H1 (cell line): ENCODE measurements around the gene RPL38. TPM values are rescaled to one million over a fixed set of nuclear protein-coding genes. Genes with fewer than 3 reads are reported as not detected.

ENCODE experiments used
- CTCF ChIA-PET: fragments of 300-600 bp; sonication (Branson Sonifier 250); formaldehyde crosslinking; loops from one replicate; lab custom pipeline; 2021; ENCODE audit not compliant: partially characterized antibody; lab: Charles Lee
- POLR2A ChIA-PET: fragments of 300-600 bp; sonication (Branson Sonifier 250); formaldehyde crosslinking; loops from one replicate; lab custom pipeline; 2021; ENCODE audit warnings: inconsistent platforms; ENCODE audit not compliant: partially characterized antibody; lab: Charles Lee
- DNase-seq, 2 experiments: peaks; one replicate each; pipeline versions ENCODE4 v3.0.0 to v3.0.0-alpha.2; 2010 to 2022; ENCODE audit warnings: low spot score in 2 of 2, low read depth in 1 of 2, mixed read lengths in 1 of 2
- FAIRE-seq: peaks from 2 replicates; lab custom pipeline; 2011; peaks lifted over from hg19 to GRCh38; lab: Jason Lieb, UNC
- H2AFZ ChIP-seq: 2 replicates; pipeline ENCODE4 v1.8.1; 2012; ENCODE audit warnings: low read length, inconsistent platforms
- H2AK5ac ChIP-seq: 2 replicates; pipeline ENCODE4 v1.6.1; 2013; ENCODE audit warnings: low read depth, low read length
- H2BK120ac ChIP-seq: replicated peaks from 2 replicates; pipeline ENCODE3; 2013; ENCODE audit warnings: low read depth, low read length, inconsistent platforms
- H2BK12ac ChIP-seq: 2 replicates; pipeline ENCODE4 v1.6.1; 2013; ENCODE audit warnings: low read depth, low read length
- H2BK15ac ChIP-seq: 2 replicates; pipeline ENCODE4 v1.6.1; 2013; ENCODE audit warnings: low read length
- H2BK20ac ChIP-seq: 2 replicates; pipeline ENCODE4 v1.6.1; 2013; ENCODE audit warnings: low read length
- H2BK5ac ChIP-seq: 2 replicates; pipeline ENCODE4 v1.6.1; 2013; ENCODE audit warnings: low read depth, low read length
- H3K14ac ChIP-seq: 2 replicates; pipeline ENCODE4 v1.6.1; 2013; ENCODE audit warnings: inconsistent platforms; ENCODE audit not compliant: insufficient read length
- H3K18ac ChIP-seq: 2 replicates; pipeline ENCODE4 v1.6.1; 2013; ENCODE audit warnings: low read length; ENCODE audit errors: extremely low read depth
- H3K23ac ChIP-seq: 2 replicates; pipeline ENCODE4 v1.6.1; 2013; ENCODE audit warnings: inconsistent platforms; ENCODE audit not compliant: insufficient read length
- H3K23me2 ChIP-seq: 2 replicates; pipeline ENCODE4 v1.6.1; 2013; ENCODE audit warnings: low read depth, low read length
- H3K27ac ChIP-seq: 2 replicates; pipeline ENCODE4 v1.6.1; 2011; ENCODE audit warnings: low read depth, low read length, inconsistent platforms
- H3K27me3 ChIP-seq, 4 experiments: replicated peaks in 1 of 4; 1 replicate in 1 of 4; 2 replicates in 3 of 4; pipeline versions ENCODE4 v1.6.1 to v1.8.1; 2011 to 2013; ENCODE audit warnings: low read length in 3 of 4, mild to moderate bottlenecking in 3 of 4, inconsistent platforms in 2 of 4, mixed read lengths in 2 of 4, moderate library complexity in 1 of 4; ENCODE audit not compliant: control insufficient read depth in 3 of 4, insufficient read depth in 3 of 4; ENCODE audit errors: extremely low read depth in 1 of 4
- H3K36me3 ChIP-seq, 4 experiments: 2 replicates each; pipeline versions ENCODE4 v1.6.1 to v1.8.1; 2011 to 2013; ENCODE audit warnings: mild to moderate bottlenecking in 4 of 4, low read length in 3 of 4, moderate library complexity in 2 of 4, control low read depth in 1 of 4, inconsistent platforms in 1 of 4; ENCODE audit not compliant: insufficient read depth in 4 of 4, control insufficient read depth in 2 of 4
- H3K4ac ChIP-seq: replicated peaks from 2 replicates; pipeline ENCODE3; 2013; ENCODE audit warnings: low read length, low read depth, mixed read lengths, inconsistent platforms; ENCODE audit not compliant: insufficient read length
- H3K4me1 ChIP-seq, 4 experiments: replicated peaks in 1 of 4; 1 replicate in 1 of 4; 2 replicates in 3 of 4; pipeline versions ENCODE4 v1.6.1 to v1.8.1; 2011 to 2013; ENCODE audit warnings: low read length in 3 of 4, inconsistent platforms in 2 of 4, mixed read lengths in 1 of 4; ENCODE audit not compliant: insufficient read depth in 4 of 4, control insufficient read depth in 3 of 4
- H3K4me2 ChIP-seq, 2 experiments: 2 replicates each; pipeline versions ENCODE4 v1.6.1 to v1.8.1; 2011 to 2013; ENCODE audit warnings: low read depth in 2 of 2, low read length in 2 of 2, control low read depth in 1 of 2, inconsistent platforms in 1 of 2, mild to moderate bottlenecking in 1 of 2; ENCODE audit not compliant: insufficient read depth in 1 of 2
- H3K4me3 ChIP-seq, 4 experiments: fragments of 200-600, 300-600 bp in 1 of 4; sonication (generic), shearing (Covaris generic), sonication (Bioruptor Twin) in 1 of 4; 2 replicates each; pipeline versions ENCODE4 v1.5.1 to v1.8.1; 2011 to 2016; ENCODE audit warnings: low read length in 4 of 4, low read depth in 3 of 4, control low read depth in 2 of 4, inconsistent platforms in 2 of 4, mild to moderate bottlenecking in 2 of 4, mixed read lengths in 1 of 4, moderate library complexity in 1 of 4; ENCODE audit not compliant: insufficient read depth in 2 of 4; ENCODE audit errors: extremely low read depth in 1 of 4
- H3K56ac ChIP-seq: replicated peaks from 2 replicates; pipeline ENCODE3; 2013; ENCODE audit warnings: low read depth, mild to moderate bottlenecking, mixed read lengths, low read length, inconsistent platforms; ENCODE audit not compliant: insufficient read length
- H3K79me1 ChIP-seq: 2 replicates; pipeline ENCODE4 v1.6.1; 2013; ENCODE audit warnings: low read depth, low read length, control low read depth
- H3K79me2 ChIP-seq, 2 experiments: 2 replicates each; pipeline versions ENCODE4 v1.6.1 to v1.8.1; 2012 to 2013; ENCODE audit warnings: low read length in 2 of 2, mild to moderate bottlenecking in 2 of 2, inconsistent platforms in 1 of 2; ENCODE audit not compliant: insufficient read depth in 2 of 2, control insufficient read depth in 1 of 2
- H3K9ac ChIP-seq, 4 experiments: replicated peaks in 1 of 4; 1 replicate in 1 of 4; 2 replicates in 3 of 4; pipeline versions ENCODE4 v1.6.1 to v1.8.1; 2011 to 2013; ENCODE audit warnings: low read depth in 3 of 4, low read length in 3 of 4, control low read depth in 2 of 4, mild to moderate bottlenecking in 2 of 4, moderate library complexity in 2 of 4, inconsistent platforms in 1 of 4; ENCODE audit errors: extremely low read depth in 1 of 4
- H3K9me3 ChIP-seq, 2 experiments: 2 replicates each; pipeline versions ENCODE4 v1.6.1 to v1.8.1; 2012 to 2013; ENCODE audit warnings: mild to moderate bottlenecking in 2 of 2, moderate library complexity in 2 of 2, control low read depth in 1 of 2, inconsistent platforms in 1 of 2, low read depth in 1 of 2, low read length in 1 of 2, mixed read lengths in 1 of 2; ENCODE audit not compliant: insufficient read depth in 2 of 2
- H4K20me1 ChIP-seq, 2 experiments: replicated peaks in 1 of 2; 2 replicates each; pipeline versions ENCODE3 to v1.8.1; 2011 to 2013; ENCODE audit warnings: inconsistent platforms in 2 of 2, low read length in 2 of 2, mild to moderate bottlenecking in 1 of 2; ENCODE audit not compliant: insufficient read depth in 2 of 2, control insufficient read depth in 1 of 2
- H4K5ac ChIP-seq: 2 replicates; pipeline ENCODE4 v1.6.1; 2013; ENCODE audit warnings: low read length, low read depth, mixed read lengths, inconsistent platforms; ENCODE audit not compliant: insufficient read length
- H4K8ac ChIP-seq: 2 replicates; pipeline ENCODE4 v1.8.0; 2013; ENCODE audit warnings: mild to moderate bottlenecking, moderate library complexity, low read length, inconsistent platforms; ENCODE audit not compliant: insufficient read depth; ENCODE audit errors: extremely low read depth
- H4K91ac ChIP-seq: replicated peaks from 2 replicates; pipeline ENCODE3; 2013; ENCODE audit warnings: low read length, mixed read lengths, inconsistent platforms; ENCODE audit not compliant: insufficient read length
- BACH1 ChIP-seq: IDR thresholded peaks from 2 replicates; pipeline ENCODE4 v1.6.1; 2012; ENCODE audit warnings: low read length, improper control_type of control experiment
- CTBP2 ChIP-seq: IDR thresholded peaks from 2 replicates; pipeline ENCODE4 v1.7.0; 2011; ENCODE audit warnings: borderline replicate concordance, mild to moderate bottlenecking, moderate library complexity, mixed read lengths, low read length; ENCODE audit not compliant: insufficient read depth, insufficient read length
- JUN ChIP-seq: IDR thresholded peaks from 2 replicates; pipeline ENCODE4 v1.6.1; 2011; ENCODE audit warnings: low read depth, mild to moderate bottlenecking, improper control_type of control experiment, low read length
- KDM5A ChIP-seq: fragments of 200-600 bp; IDR thresholded peaks from 2 replicates; pipeline ENCODE4 v1.7.1; 2012; ENCODE audit warnings: mild to moderate bottlenecking, low read length, inconsistent platforms, mixed read lengths
- POLR2AphosphoS5 ChIP-seq: IDR thresholded peaks from 2 replicates; pipeline ENCODE4 v1.6.1; 2011; ENCODE audit warnings: low read depth, low read length
- RAD21 ChIP-seq, 2 experiments: IDR thresholded peaks in 1 of 2; conservative IDR thresholded peaks in 1 of 2; 2 replicates each; pipeline ENCODE4 v1.6.1; 2011; ENCODE audit warnings: low read depth in 2 of 2, low read length in 2 of 2, improper control_type of control experiment in 1 of 2, inconsistent platforms in 1 of 2, mild to moderate bottlenecking in 1 of 2, moderate library complexity in 1 of 2
- SP1 ChIP-seq: IDR thresholded peaks from 2 replicates; pipeline ENCODE4 v1.6.1; 2011; ENCODE audit warnings: low read depth, low read length
- SP2 ChIP-seq: IDR thresholded peaks from 2 replicates; pipeline ENCODE4 v1.6.1; 2012; ENCODE audit warnings: mild to moderate bottlenecking, low read length, inconsistent platforms
- YY1 ChIP-seq: IDR thresholded peaks from 2 replicates; pipeline ENCODE4 v1.6.1; 2011; ENCODE audit warnings: low read depth, mild to moderate bottlenecking, low read length
- WGBS, 2 experiments: shearing (Covaris generic) in 1 of 2; methylation state at CpG; one replicate each; pipeline versions ENCODE4 v1.1.6 to v1.1.7; 2013 to 2015; ENCODE audit warnings: low lambda C conversion rate in 2 of 2, mixed read lengths in 2 of 2, inconsistent platforms in 1 of 2, low coverage in 1 of 2, missing lambda C conversion rate in 1 of 2; ENCODE audit not compliant: insufficient replicate concordance in 2 of 2, insufficient coverage in 1 of 2, insufficient read length in 1 of 2; ENCODE audit errors: extremely low coverage in 1 of 2, missing lambda C conversion rate in 1 of 2; 5-methylcytosine and 5-hydroxymethylcytosine counted together
- polyA plus RNA-seq, 7 experiments: library from polyadenylated mRNA; depleted of rRNA in 3 of 7; stranded (reverse) in 5 of 7; unstranded in 2 of 7; fragments of >200 nt in 5 of 7; fragments of 200-250 nt in 2 of 7; gene quantifications; 1 replicate in 5 of 7; 2 replicates in 1 of 7; 4 replicates in 1 of 7; pipeline versions ENCODE4 v1.2.1 to v1.2.3, GENCODE V29; 2011 to 2013; ENCODE audit warnings: missing spikeins in 2 of 7, mixed read lengths in 2 of 7
- total RNA-seq: library from RNA; stranded (reverse); fragmentation: NEBNext Ultra II Directional; extraction: Animal tissue kit (Norgen Biotek cat#: 25700); gene quantifications from 2 replicates; pipeline ENCODE4 v1.2.1, GENCODE V29; 2021

The RPL38 gene
- total and polyA plus RNA-seq, 2 of the 8 experiments (the other 6 are each of a cell fraction or from before 2014, with no cell fraction given) = 412 to 1,195 TPM

- Histone ChIP-seq H2BK120ac (no peak overlapping the region), H4K20me1 (no peaks in the 10 kb centered on the region), H3K56ac (no peak overlapping the region), H2BK12ac (no peak overlapping the region), H3K9ac (no peak overlapping the region), H3K79me2 (no peaks in the 10 kb centered on the region), H4K91ac (no peak overlapping the region), H3K23ac (no peak overlapping the region), H3K4me3 (no peak overlapping the region), H3K9me3 (no peaks in the 10 kb centered on the region), H2BK5ac (no peak overlapping the region), H4K5ac (no peak overlapping the region), H3K4me1 (no peaks in the 10 kb centered on the region), H3K18ac (no peak overlapping the region), H3K14ac (no peak overlapping the region), H2BK20ac (no peak overlapping the region), H3K4ac (no peak overlapping the region), H3K79me1 (no peaks in the 10 kb centered on the region), H4K8ac (no peak overlapping the region), H2BK15ac (no peak overlapping the region), H3K4me2 (no peak overlapping the region), H3K23me2 (no peaks in the 10 kb centered on the region), H2AK5ac (no peak overlapping the region), H3K27me3 (0 out of 7 replicates have a peak, but pooled peaks cover 0 to 1% (median 0%) of the 10 kb centered on the region in 4 experiments), H3K36me3 (no peaks in the 10 kb centered on the region), H3K27ac (no peak overlapping the region), H2AFZ (no peak overlapping the region)
- DNase-seq = no peak
- ChIA-PET POLR2A (interaction anchor here (0.7 to 1.0 kb wide), 2 partner anchors 33 to 737 kb away, joined by 3 to 4 read pairs; partner anchors contain the start of gene RPL38), CTCF (interaction anchor here (0.9 to 2.7 kb wide), 3 partner anchors 63 to 241 kb away, joined by 3 to 12 read pairs (median 4); no protein-coding TSS in a partner anchor)
- WGBS, 2 experiments = 94% methylated on average over 1 of the region's 1 CpG; no CpG with 5 or more reads in 1 of the 2 experiments
- FAIRE-seq = no peak
- no peak for TF ChIP-seq BACH1
- no peak for TF ChIP-seq RAD21 (IDR thresholded peaks at IDR 0.05 in 1 of 2, conservative IDR thresholded peaks at IDR 0.05 in 1 of 2; ENCODE audit: low read depth in 2 of 2, low read length in 2 of 2)
- TF ChIP-seq YY1 = no peak
- no peak for TF ChIP-seq KDM5A
- TF ChIP-seq SP2 = no peak
- no peak for TF ChIP-seq POLR2AphosphoS5
- TF ChIP-seq CTBP2 = no peak
- TF ChIP-seq SP1 = no peak
- TF ChIP-seq JUN = no peak
Measured at GRCh38 chr17:74170924-74171323, 32.6 kb upstream of the RPL38 start.
